Activated CD4-positive, alpha-beta T cell treated with anti-CD3 and anti-CD28 coated beads, Interleukin-2, amount 50 U/mL, for 4 hours (primary cell): ENCODE data around the gene TLR4.

Experiments
- DNase-seq, 2 experiments: peaks; one replicate each; pipeline ENCODE4 v3.0.0-alpha.2; 2020

TLR4 gene

DNA sequence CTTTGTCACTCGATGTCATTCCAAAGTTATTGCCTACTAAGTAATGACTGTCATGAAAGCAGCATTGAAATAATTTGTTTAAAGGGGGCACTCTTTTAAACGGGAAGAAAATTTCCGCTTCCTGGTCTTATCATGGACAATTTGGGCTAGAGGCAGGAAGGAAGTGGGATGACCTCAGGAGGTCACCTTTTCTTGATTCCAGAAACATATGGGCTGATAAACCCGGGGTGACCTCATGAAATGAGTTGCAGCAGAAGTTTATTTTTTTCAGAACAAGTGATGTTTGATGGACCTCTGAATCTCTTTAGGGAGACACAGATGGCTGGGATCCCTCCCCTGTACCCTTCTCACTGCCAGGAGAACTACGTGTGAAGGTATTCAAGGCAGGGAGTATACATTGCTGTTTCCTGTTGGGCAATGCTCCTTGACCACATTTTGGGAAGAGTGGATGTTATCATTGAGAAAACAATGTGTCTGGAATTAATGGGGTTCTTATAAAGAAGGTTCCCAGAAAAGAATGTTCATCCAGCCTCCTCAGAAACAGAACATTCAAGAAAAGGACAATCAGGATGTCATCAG, 11.3 kb downstream of the TLR4 start:
- DNase-seq, result no peak

DNA sequence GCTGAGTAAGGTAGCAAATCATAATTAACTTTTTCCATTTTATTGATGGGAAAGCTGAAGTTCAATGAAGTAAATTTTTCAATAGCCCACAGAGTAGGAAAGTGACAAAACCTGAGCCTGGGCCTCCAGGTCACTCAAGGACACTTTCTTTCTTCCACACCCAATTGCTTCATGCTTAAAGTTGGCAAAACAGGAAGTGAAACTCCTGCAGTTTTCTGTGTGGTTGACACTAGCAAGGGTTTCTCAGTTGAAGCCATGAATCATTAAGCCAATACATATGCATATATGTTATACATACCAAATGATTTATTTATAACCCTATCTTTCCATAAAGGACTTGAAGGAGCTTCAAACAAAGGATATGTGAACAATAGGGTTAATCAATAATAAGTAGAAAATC, 13.9 kb downstream of the TLR4 start:
- no peak for DNase-seq

- DNase-seq, result no peak
These were observed 14.5 kb downstream of the TLR4 start for GRCh38 chr9:117718701-117719100.

- DNase-seq, result no peak
These were observed 15.1 kb downstream of the TLR4 start for GRCh38 chr9:117719161-117719920.

DNA sequence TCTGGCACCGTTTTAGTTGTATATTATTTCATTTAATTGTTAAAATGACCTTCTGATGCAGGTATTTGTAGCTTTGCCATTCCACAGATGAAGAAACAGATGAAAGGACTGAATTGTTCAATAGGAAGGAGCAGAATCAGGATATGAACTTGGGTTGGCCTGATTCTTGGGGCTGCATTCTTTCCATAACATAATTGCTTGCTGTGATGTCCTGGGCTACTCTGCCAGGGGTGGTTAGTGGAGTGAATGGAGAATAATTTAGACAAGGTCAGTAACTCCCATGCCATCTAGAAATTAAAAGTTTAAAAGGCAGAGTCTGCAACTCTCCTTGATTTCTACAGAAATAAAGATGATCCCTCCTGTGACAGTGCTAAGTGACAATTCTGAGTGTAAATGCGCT, 15.9 kb downstream of the TLR4 start:
- DNase-seq, result no peak

GRCh38 chr9:117720555-117720954, 16.4 kb downstream of the TLR4 start:
- no peak for DNase-seq

- DNase-seq, result no peak
These were observed 16.8 kb downstream of the TLR4 start for GRCh38 chr9:117720987-117721386.

- DNase-seq, result no peak
These were observed 18.0 kb downstream of the TLR4 start for GRCh38 chr9:117722108-117722761.

DNA sequence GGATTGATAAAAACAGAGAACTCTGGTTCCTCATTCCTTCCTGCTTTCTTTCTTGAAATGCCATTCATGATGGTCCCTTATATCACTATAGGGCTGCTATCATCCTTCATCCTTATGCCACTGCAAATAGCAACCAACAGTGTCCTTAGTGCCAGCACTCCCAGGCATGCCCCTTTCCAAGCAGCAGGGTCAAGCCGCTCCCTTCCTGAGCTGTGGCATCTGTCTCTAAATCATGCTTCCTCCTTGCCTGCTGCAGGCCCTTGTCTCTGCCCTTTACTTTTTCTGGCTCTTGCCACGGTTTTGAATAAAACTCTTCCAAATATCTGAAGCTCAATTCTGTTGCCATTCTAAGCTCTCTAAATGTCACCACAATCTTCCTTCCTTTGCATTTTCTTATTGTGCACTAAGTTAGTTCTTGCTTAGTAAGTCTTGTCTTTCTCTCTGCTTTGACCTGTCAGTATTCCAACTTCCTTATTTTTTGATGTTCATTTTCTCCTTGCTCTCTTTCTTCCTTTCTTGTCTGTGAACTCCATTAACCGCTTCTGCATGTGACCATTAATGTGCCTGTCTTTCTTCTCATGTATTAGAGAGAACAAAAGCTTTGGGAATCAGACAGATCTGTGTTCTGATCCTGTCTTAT, 19.9 kb downstream of the TLR4 start:
- DNase-seq, result no peak

DNA sequence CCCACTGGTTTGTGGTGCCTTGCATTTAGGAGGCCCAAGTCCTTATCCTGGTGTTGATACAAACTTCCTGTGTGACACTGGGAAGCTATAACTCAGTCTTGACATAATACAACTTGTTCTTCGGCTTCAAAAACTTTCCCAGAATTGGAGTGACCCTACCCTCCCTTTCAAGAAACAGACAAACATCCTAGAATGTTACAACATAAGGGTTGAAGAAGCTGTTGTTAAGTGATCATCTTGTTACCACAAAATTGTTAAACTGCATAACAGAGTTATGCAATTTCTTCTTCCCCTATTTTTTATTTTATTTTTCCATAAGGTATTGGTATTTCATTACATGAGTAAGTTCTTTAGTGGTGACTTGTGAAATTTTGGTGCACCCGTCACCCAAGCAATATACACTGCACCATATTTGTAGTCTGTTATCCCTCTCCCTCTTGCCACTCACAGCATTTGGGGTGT, 21.3 kb downstream of the TLR4 start:
- DNase-seq, result no peak

DNA sequence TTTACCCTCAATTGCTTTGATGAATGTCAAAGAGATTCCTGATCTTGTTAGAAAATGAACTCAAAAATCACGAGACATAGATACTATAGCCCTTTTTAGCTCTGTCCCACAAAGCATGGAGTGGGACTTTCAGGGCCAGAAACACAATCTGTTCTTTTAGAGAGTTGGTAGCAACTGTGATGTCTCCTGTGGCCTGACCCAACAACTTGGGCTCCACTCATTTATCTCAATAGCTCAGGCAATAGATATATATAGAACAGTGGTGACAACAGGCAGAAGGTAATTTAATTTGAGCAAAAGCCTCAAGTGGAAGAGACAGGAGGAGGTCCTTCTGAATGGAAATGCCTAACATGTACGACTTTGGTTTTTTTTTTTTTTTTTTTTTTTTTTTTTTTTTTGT, 25.2 kb downstream of the TLR4 start:
- no peak for DNase-seq

DNA sequence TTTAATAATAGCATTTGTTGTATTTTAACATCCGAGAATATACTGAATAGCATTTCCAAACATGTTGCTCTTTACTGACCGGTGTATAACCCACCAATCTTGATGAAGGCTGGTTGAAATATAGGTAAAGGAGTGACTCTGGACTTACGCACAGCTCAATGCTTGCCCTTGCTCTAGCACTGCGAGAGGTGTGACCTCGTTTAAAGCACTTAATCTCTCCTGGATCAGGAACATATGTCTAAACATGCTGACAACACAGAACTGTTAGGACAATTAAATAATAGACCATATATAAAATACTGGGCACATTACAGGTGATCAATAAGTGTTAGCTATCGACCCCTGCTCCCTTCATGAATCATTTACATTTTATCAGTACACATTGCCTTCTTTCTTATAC, 28.3 kb downstream of the TLR4 start:
- no peak for DNase-seq

- DNase-seq, result no peak
These were observed 29.3 kb downstream of the TLR4 start for GRCh38 chr9:117733465-117733864.

GRCh38 chr9:117734082-117734481, 29.9 kb downstream of the TLR4 start:
- no peak for DNase-seq

DNA sequence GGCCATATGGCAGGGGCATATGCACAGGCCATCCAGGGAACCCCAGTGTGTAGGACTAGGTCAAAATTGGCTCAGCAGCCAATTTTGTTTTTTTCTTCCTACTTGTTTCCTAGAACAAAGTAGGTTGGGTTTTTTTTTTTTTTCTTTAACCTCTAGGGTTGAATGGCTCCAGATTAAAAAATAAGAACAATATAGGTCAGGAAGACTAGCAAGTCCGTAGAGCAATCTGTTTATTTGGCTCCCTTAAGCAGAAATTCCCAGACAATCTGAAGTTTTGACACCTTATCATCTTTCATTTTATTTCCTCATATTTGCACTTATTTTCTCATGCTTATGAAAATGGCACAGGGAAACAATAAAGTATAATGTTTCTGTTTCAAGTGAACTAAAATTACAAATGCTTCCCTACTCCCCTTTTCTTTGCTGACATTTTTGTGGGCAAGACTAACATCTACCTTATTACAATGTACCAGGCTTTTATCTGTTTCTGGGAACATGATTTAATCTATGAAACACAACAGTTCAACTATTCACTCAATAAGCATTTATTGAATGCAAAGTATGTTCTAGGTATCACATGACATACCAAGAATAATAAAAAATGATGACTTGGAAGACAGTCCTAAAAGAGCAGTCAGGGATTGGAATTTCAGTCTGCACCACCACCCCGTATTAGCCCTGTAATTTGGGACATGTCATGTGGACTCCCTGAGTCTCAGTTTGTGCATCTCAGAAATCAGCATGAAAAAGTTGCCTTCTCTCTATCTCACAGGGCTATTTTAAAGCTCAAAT, 30.5 kb downstream of the TLR4 start:
- DNase-seq, result no peak

GRCh38 chr9:117737721-117738226, 33.6 kb downstream of the TLR4 start:
- no peak for DNase-seq

GRCh38 chr9:117739206-117739605, 35.0 kb downstream of the TLR4 start:
- no peak for DNase-seq

- DNase-seq, result no peak
These were observed 35.6 kb downstream of the TLR4 start for GRCh38 chr9:117739624-117740347.

- no peak for DNase-seq
These were observed 37.9 kb downstream of the TLR4 start for GRCh38 chr9:117742131-117742530.

GRCh38 chr9:117744369-117744768, 40.2 kb downstream of the TLR4 start:
- DNase-seq, result no peak

DNA sequence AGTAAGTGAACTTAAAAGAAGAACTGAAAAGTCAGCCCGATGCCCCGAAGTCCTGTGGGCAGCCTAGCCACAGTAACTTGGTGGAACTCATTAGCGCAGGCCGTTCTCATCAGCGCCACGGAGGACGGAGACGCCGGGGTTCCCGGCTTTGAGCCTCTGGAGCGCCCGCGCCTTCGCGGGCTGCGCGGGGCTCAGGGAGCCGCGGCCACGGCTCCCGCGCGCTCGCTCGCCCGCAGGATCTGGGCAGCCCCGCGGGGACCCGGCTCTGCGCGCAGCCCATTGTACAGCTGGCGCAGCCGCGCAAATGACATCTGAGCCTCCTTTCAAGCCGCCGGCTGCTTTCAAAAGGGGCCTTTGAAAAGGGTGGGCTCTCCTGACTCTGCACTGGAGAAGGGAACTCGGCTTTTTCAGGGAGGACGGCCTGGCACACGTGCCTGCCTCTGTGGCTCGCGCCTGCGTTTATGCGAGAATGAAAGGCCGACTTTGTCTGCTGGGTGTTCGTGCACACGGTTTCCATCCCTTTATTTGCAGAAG, 40.7 kb downstream of the TLR4 start:
- no peak for DNase-seq

- DNase-seq, result no peak
These were observed 41.4 kb downstream of the TLR4 start for GRCh38 chr9:117745598-117745997.
